PC-9 (cell line): Measurements from ENCODE around the gene FHL3. TPM values are rescaled to one million over a fixed set of nuclear protein-coding genes. Genes with fewer than 3 reads are reported as not detected.

Source experiments
- BruUV-seq: library from RNA; stranded (reverse); fragments of 400-500 nt; replicated peaks from 2 replicates; lab custom pipeline; 2021; lab: Mats Ljungman, UMichigan
- CTCF ChIA-PET: fragments of 300-600 bp; sonication (Branson Sonifier 250); formaldehyde crosslinking; loops from one replicate; lab custom pipeline; 2022; ENCODE audit warnings: antibody characterized with exemption; lab: Charles Lee
- POLR2A ChIA-PET: fragments of 300-600 bp; sonication (Branson Sonifier 250); formaldehyde crosslinking; loops from one replicate; lab custom pipeline; 2022; ENCODE audit warnings: antibody characterized with exemption; ENCODE audit not compliant: unreplicated experiment; lab: Charles Lee
- DNase-seq, 2 experiments: peaks; one replicate each; pipeline versions ENCODE4 v3.0.0 to v3.0.0-alpha.2; 2015 to 2022; ENCODE audit warnings: mixed read lengths in 1 of 2
- H2AFZ ChIP-seq: fragments of 200-600 bp; sonication (generic); 2 replicates; pipeline ENCODE4 v1.8.1; 2017; ENCODE audit warnings: antibody characterized with exemption
- H3F3A ChIP-seq: fragments of 200-600 bp; sonication (generic); 2 replicates; pipeline ENCODE4 v1.8.1; 2017; ENCODE audit warnings: antibody characterized with exemption, mild to moderate bottlenecking, low read depth; ENCODE audit not compliant: insufficient read depth
- H3K27ac ChIP-seq: fragments of 200-600 bp; sonication (generic); 2 replicates; pipeline ENCODE4 v1.6.1; 2016; ENCODE audit warnings: mixed run types
- H3K27me3 ChIP-seq: fragments of 200-600 bp; sonication (generic); 2 replicates; pipeline ENCODE4 v1.6.1; 2016; ENCODE audit warnings: low read depth, mixed run types; ENCODE audit not compliant: insufficient read depth
- H3K36me3 ChIP-seq: fragments of 200-600 bp; sonication (generic); 2 replicates; pipeline ENCODE4 v1.6.1; 2016; ENCODE audit warnings: low read depth, mixed run types
- H3K4me1 ChIP-seq: fragments of 200-600 bp; sonication (generic); replicated peaks from 2 replicates; pipeline ENCODE4 v1.6.1; 2016; ENCODE audit warnings: mixed run types; ENCODE audit not compliant: insufficient read depth
- H3K4me2 ChIP-seq: fragments of 200-600 bp; sonication (generic); 2 replicates; pipeline ENCODE4 v1.6.1; 2017; ENCODE audit warnings: mixed run types
- H3K4me3 ChIP-seq: fragments of 200-600 bp; sonication (generic); 2 replicates; pipeline ENCODE4 v1.6.1; 2016; ENCODE audit warnings: mixed run types
- H3K79me2 ChIP-seq: fragments of 200-600 bp; sonication (generic); 2 replicates; pipeline ENCODE4 v1.6.1; 2017; ENCODE audit warnings: low read depth, mixed run types
- H3K9me2 ChIP-seq: fragments of 200-600 bp; sonication (generic); 2 replicates; pipeline ENCODE4 v1.8.1; 2017; ENCODE audit warnings: mild to moderate bottlenecking; ENCODE audit not compliant: insufficient read depth
- H3K9me3 ChIP-seq: fragments of 200-600 bp; sonication (generic); 2 replicates; pipeline ENCODE4 v1.8.1; 2016; ENCODE audit warnings: low read depth; ENCODE audit not compliant: insufficient read depth
- H4K20me1 ChIP-seq: fragments of 200-600 bp; sonication (generic); 2 replicates; pipeline ENCODE4 v1.8.1; 2017; ENCODE audit not compliant: insufficient read depth
- EZH2 ChIP-seq: fragments of 200-600 bp; sonication (generic); IDR thresholded peaks from 2 replicates; pipeline ENCODE4 v1.8.0; 2017; ENCODE audit warnings: antibody characterized with exemption, low read depth
- intact Hi-C: fragments of 100-400 bp; cut with micrococcal nuclease; formaldehyde crosslinking; loops from one replicate; pipeline ENCODE4 v1.10.0; 2022; ENCODE audit not compliant: unreplicated experiment
- total RNA-seq: library from RNA; stranded (reverse); gene quantifications from 2 replicates; pipeline ENCODE4 v1.2.3, GENCODE V29; 2021
- TF ChIP-seq, protein P1 (sequence below): fragments of 200-600 bp; sonication (generic); conservative IDR thresholded peaks from 2 replicates; pipeline ENCODE4 v1.6.1; 2017; ENCODE audit warnings: mixed run types, antibody characterized with exemption, mild to moderate bottlenecking, moderate library complexity

The FHL3 gene
- total RNA-seq, 1 experiment from 2014 or later: 26.2 TPM

DNA sequence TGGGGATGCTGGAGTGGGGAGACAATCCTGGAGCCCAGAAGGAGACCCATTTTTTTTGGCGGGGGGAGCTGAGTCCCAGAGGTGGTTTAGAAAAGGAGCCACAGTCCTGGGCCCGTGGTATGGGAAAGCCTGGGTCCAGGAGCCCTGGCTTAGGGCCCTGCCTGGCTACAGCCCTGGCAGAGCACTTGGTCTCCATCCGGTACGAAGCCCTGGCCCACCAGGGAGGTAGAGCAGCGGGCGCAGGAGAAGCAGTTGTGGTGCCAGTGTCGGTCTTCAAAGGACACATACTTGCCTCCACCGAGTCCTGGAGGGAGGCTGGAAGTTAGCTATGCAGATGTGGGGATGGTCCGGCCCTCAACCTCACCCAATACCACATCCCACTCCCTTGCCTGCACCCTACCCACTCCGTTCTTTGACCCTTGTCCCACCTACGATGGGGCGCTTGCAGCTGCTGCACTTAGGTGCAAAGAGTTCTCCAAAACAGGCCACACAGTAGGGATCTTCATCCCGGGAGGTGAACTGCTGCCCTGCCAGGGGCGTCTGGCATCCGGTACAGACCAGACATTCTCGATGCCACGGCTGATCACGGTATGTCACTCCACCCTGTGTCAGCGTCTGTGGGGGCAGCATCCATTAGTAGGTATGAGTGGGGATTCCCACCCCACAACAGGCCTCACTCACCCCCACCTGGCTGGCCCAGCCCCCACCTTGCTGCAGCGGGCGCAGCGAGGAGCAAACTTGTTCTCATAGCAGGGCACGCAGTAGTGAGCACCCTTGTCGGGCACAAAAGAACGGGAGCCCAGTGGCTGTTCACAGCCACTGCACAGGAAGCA is 7.8 kb downstream of the FHL3 start:
- TF ChIP-seq, protein P1, sequence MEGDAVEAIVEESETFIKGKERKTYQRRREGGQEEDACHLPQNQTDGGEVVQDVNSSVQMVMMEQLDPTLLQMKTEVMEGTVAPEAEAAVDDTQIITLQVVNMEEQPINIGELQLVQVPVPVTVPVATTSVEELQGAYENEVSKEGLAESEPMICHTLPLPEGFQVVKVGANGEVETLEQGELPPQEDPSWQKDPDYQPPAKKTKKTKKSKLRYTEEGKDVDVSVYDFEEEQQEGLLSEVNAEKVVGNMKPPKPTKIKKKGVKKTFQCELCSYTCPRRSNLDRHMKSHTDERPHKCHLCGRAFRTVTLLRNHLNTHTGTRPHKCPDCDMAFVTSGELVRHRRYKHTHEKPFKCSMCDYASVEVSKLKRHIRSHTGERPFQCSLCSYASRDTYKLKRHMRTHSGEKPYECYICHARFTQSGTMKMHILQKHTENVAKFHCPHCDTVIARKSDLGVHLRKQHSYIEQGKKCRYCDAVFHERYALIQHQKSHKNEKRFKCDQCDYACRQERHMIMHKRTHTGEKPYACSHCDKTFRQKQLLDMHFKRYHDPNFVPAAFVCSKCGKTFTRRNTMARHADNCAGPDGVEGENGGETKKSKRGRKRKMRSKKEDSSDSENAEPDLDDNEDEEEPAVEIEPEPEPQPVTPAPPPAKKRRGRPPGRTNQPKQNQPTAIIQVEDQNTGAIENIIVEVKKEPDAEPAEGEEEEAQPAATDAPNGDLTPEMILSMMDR: no peak
- no peak for TF ChIP-seq EZH2
- Histone ChIP-seq H3K9me3 (no peaks in the 10 kb centered on the region), H3K4me3 (no peak overlapping the region), H4K20me1 (no peaks in the 10 kb centered on the region), H3F3A (peaks cover 24% of the 10 kb centered on the region; the same call in 1 of the 2 replicates), H2AFZ (no peak overlapping the region), H3K4me1 (peaks cover 27% of the 10 kb centered on the region), H3K4me2 (no peak overlapping the region), H3K27me3 (no peaks in the 10 kb centered on the region), H3K36me3 (no peaks in the 10 kb centered on the region), H3K27ac (no peak overlapping the region), H3K9me2 (no peaks in the 10 kb centered on the region), H3K79me2 (no peaks in the 10 kb centered on the region)
- DNase-seq: no peak
- no TSS peak for BruUV-seq
- ChIA-PET POLR2A (no interaction called here), CTCF (no interaction called here)
- intact Hi-C loops: no loop called here

DNA sequence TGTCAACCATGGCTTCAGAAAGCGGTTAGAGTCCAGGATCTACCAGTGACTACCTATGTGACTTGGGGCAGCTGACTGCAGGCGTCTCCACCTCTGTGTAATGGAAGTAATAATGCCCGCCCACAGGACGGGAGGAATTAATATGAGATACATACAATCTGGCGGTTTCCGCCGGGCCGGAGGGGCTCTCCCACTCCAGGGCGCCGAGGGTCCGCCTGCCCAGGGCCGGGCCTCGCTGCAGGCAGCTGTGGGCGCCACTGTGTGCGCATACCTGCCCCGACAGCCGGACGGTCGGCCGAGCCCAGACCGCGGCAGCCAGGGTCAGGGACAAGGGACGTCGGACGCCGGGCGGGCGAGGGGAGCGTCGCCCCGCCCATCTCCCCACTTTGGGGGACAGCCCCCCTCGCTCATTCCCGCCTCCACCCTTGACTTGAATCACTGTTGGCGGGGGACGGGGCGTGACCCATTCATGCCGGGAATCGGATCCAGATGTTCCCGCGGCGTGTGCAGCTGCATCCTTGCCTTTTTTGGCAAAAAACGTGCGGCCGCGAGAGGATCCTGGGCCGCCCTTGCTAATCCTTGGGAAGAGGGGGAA is 9.5 kb downstream of the FHL3 start:
- no peak overlapping the region for H3K4me3 ChIP-seq

DNA sequence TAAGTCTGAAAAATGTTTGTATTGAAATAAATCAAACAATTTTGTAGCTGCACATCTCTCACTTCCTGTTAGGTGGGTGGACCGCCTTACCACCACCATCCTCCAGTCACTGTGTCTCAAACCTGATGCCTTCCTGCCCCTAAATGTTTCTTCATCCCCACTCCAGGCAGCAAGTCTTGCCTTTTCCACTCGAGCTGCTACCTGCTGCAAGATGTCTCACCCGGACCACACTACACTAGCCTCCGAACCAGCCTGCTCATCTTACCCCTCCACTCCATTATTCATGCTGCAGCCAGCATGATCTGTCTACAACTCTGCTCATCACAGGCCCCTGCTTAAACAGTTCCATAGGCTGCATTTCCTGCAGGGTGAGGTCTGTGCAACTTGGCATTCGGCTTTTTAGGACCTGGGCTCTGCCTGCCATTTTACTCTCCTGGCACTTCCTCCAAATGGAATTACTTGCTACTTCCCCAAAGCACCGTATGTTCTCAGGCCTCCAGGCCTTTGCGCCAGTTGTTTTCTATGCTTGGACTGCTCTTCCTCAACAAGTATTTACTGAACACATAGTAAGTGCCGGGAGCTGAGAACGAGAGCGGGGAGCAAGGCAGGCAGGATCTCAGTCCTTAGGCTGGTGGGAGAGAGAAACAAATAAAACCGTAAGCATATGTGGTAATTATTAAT is 10.3 kb downstream of the FHL3 start:
- H2AFZ ChIP-seq: no peak overlapping the region
- no peaks in the 10 kb centered on the region for H3K79me2 ChIP-seq
- BruUV-seq: no TSS peak
- H3K9me2 ChIP-seq: no peaks in the 10 kb centered on the region
- ChIA-PET CTCF (no interaction called here), POLR2A (no interaction called here)
- TF ChIP-seq, protein P1: no peak
- TF ChIP-seq EZH2: no peak
- no peaks in the 10 kb centered on the region for H3K36me3 ChIP-seq
- intact Hi-C loops: no loop called here
- H3K4me2 ChIP-seq: no peak overlapping the region
- DNase-seq: no peak
- peaks cover 15% of the 10 kb centered on the region for H3K4me1 ChIP-seq
- H3K27ac ChIP-seq: no peak overlapping the region
- peaks cover 16% of the 10 kb centered on the region; the same call in 1 of the 2 replicates for H3F3A ChIP-seq
- no peak overlapping the region for H3K4me3 ChIP-seq
- H3K9me3 ChIP-seq: no peaks in the 10 kb centered on the region
- H4K20me1 ChIP-seq: no peaks in the 10 kb centered on the region
- no peaks in the 10 kb centered on the region for H3K27me3 ChIP-seq

More for the DNA sequence above, 9.5 kb downstream of the FHL3 start:
- no TSS peak for BruUV-seq
- DNase-seq: no peak
- H3K4me1 ChIP-seq: peaks cover 23% of the 10 kb centered on the region
- ChIA-PET CTCF (interaction anchor here (0.7 kb wide), 1 partner anchor 34 kb away, joined by 4 read pairs; no protein-coding TSS in a partner anchor), POLR2A (no interaction called here)
- no peaks in the 10 kb centered on the region for H3K9me3 ChIP-seq
- no peaks in the 10 kb centered on the region for H3K27me3 ChIP-seq
- H3K4me2 ChIP-seq: no peak overlapping the region
- intact Hi-C loops: no loop called here
- no peaks in the 10 kb centered on the region for H3K9me2 ChIP-seq
- no peaks in the 10 kb centered on the region for H4K20me1 ChIP-seq
- no peak for TF ChIP-seq EZH2
- TF ChIP-seq, protein P1: no peak
- H2AFZ ChIP-seq: no peak overlapping the region
- H3K36me3 ChIP-seq: no peaks in the 10 kb centered on the region
- no peaks in the 10 kb centered on the region for H3K79me2 ChIP-seq
- H3K27ac ChIP-seq: no peak overlapping the region
- H3F3A ChIP-seq: peaks cover 20% of the 10 kb centered on the region; the same call in 1 of the 2 replicates
